ENCODE measurements around the gene CAMK1G.
A peak's percentile ranks its signal among the peaks of the same experiment; 100 is the strongest.

Gene CAMK1G

DNA sequence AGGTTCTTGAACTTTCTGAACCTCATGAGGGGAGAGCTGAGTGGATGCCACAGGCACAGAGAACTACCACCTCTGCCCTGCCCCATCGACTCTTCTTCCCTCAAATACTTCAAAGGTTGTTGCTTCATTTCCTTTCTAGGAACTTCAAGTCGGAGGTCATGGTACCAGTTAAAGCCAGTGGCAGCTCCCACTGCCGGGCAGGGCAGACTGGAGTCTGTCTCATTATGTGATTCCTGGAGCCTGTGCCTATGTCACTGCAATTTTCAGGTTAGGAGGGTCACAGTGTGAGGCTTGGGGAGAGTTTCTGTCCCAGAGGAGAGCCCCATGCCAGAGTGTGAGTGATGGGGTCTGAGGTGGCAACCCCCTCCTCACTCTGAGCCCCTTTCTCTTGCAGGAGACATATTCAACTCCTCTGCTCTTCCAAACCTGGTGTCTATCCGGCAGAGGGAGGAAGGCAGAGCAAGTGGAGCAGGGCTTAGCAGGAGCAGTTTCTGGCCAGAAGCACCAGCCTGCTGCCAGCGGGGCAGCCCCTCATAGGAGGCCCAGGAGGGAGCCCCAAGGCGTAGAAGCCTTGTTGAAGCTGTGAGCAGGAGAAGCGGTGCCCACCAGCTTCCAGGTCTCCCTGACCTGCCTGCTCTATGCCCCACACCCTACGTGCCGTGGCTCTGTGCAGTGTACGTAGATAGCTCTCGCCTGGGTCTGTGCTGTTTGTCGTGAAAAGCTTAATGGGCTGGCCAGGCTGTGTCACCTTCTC lies 29.3 kb downstream of the CAMK1G start:
- H3K4me3 Mint-ChIP-seq: no peak overlapping the region
- no peak overlapping the region for H3K27ac Mint-ChIP-seq
- peaks cover 0 to 2% of the 10 kb centered on the region in 2 donors for H3K4me1 Mint-ChIP-seq (ENCODE audit: low read depth in 2 of 2)
- no peak for DNase-seq
- H3K36me3 Mint-ChIP-seq (ENCODE audit: insufficient read depth): no peaks in the 10 kb centered on the region
- H3K27me3 Mint-ChIP-seq: peaks cover 0 to 5% of the 10 kb centered on the region in 2 donors
- no peak for ATAC-seq (replicated peaks)
- H3K9me3 Mint-ChIP-seq: no peaks in the 10 kb centered on the region

DNA sequence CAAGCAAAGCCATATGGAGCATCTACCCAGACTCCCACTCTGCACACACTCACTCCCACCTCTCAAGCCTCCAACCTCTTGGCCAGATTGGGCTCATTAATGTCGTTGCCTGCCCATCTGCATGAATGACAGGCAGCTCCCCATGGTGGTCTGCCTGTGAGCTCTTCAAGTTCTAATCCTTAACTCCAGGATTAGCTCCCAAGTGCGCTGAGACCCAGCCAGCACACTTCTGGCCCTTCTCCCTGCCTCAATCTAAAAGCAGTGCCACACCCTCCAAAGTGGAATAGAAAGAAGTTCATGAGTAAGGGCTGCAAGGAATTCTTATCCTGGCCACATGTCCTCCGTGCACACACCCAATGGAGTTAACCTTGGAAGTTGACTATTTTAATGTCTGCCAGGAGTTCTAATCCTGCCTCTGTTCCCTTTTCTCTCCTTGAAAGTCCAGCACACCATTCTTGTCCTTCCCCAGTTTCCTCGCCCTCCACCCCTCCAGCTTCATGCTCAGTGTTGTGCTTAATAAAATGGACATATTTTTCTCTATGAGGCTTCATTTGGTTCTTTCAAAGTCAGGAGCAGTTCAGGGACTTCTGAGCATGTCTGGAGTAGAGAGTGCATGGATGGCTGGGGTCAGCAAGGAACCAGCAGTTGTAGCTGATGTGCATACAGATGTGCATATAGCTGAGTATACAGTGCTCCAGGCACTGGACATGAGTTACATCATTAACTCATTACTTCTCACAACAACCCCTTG lies 30.1 kb downstream of the CAMK1G start:
- H3K27me3 Mint-ChIP-seq: peaks cover 0 to 5% of the 10 kb centered on the region in 2 donors
- no peak overlapping the region for H3K27ac Mint-ChIP-seq
- ATAC-seq (replicated peaks): no peak
- no peaks in the 10 kb centered on the region for H3K9me3 Mint-ChIP-seq
- H3K4me3 Mint-ChIP-seq: no peak overlapping the region
- no peaks in the 10 kb centered on the region for H3K36me3 Mint-ChIP-seq (ENCODE audit: insufficient read depth)
- peaks cover 0 to 4% of the 10 kb centered on the region in 2 donors for H3K4me1 Mint-ChIP-seq (ENCODE audit: low read depth in 2 of 2)
- no peak for DNase-seq

DNA sequence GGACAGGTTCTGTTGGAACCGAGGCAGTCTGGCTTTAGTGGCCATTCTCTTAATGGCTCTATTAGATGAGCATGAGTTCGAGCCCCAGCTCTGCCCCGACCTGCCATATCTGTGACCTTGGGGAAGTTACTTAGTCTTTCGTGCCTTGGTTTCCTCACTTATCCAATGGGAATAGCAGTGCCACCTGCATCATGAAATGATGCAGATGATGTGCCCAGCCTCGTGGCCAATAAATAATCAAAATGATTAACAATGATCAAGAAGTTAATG lies 30.6 kb downstream of the CAMK1G start:
- Mint-ChIP-seq H3K27me3 (peaks cover 0 to 5% of the 10 kb centered on the region in 2 donors), H3K4me1 (ENCODE audit: low read depth in 2 of 2) (peaks cover 0 to 7% of the 10 kb centered on the region in 2 donors), H3K36me3 (ENCODE audit: insufficient read depth) (no peaks in the 10 kb centered on the region), H3K4me3 (no peak overlapping the region), H3K9me3 (no peaks in the 10 kb centered on the region), H3K27ac (no peak overlapping the region)
- ATAC-seq (replicated peaks) (no peak), DNase-seq (no peak)

DNA sequence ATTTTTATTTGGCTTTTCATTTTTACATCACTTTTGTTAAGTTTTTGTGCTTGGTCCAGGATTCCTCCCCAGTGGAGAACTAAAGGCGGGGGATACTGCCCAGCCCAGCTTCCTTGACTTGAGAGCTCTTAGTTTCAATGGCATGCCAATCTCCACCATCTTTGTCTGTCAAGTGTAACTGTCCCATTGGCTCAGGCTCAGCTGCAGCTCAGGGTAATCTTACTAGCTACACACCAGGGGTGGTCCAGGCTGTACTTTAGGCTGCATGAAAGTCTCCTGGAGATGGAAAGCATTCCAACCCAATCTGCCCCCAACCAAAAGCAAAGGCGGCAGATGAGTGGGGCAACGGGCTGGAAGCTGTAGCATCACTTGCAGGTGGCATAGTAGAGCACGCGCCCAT lies 31.4 kb downstream of the CAMK1G start:
- ATAC-seq (replicated peaks): no peak
- no peak overlapping the region for H3K4me3 Mint-ChIP-seq
- peaks cover 0 to 5% of the 10 kb centered on the region in 2 donors for H3K27me3 Mint-ChIP-seq
- no peak overlapping the region for H3K27ac Mint-ChIP-seq
- peaks cover 0 to 10% of the 10 kb centered on the region in 2 donors for H3K4me1 Mint-ChIP-seq (ENCODE audit: low read depth in 2 of 2)
- no peaks in the 10 kb centered on the region for H3K36me3 Mint-ChIP-seq (ENCODE audit: insufficient read depth)
- no peaks in the 10 kb centered on the region for H3K9me3 Mint-ChIP-seq
- DNase-seq: no peak

DNA sequence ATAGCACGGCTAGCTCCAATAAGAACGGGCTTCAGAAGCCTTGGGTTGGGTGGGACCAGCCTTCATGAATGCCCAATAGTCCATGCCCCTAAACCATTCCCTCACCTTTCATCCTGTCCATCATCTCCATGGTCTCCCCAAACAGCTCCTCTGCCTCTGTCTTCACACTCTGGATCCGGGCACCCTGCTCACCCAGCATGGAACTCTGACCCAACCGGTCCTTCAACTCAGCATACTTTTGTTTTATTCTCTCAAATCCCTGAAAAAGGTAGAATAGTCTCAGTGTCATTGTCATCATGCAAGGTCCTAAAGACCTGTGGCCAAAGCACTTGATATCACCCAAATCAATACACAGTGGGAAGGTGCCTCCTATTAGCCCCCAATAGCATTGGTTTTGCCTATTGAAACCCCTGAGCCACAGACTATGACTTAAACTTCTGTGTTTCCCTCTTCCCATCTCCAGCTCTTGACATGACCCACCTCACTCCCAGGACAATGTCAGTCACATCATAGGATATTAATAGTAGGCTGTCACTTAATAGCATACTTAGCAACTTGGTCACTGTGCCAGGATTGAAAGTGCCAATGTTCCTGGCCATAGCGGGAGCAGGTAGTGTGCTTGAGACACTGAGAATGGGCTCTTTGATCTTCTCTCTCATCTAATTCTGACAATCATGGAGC lies 33.0 kb downstream of the CAMK1G start:
- Mint-ChIP-seq H3K27ac (no peak overlapping the region), H3K4me1 (ENCODE audit: low read depth in 2 of 2) (peaks cover 0 to 10% of the 10 kb centered on the region in 2 donors), H3K36me3 (ENCODE audit: insufficient read depth) (no peaks in the 10 kb centered on the region), H3K9me3 (no peaks in the 10 kb centered on the region), H3K4me3 (no peak overlapping the region), H3K27me3 (peaks cover 0 to 5% of the 10 kb centered on the region in 2 donors)
- DNase-seq (no peak), ATAC-seq (replicated peaks) (no peak)

DNA sequence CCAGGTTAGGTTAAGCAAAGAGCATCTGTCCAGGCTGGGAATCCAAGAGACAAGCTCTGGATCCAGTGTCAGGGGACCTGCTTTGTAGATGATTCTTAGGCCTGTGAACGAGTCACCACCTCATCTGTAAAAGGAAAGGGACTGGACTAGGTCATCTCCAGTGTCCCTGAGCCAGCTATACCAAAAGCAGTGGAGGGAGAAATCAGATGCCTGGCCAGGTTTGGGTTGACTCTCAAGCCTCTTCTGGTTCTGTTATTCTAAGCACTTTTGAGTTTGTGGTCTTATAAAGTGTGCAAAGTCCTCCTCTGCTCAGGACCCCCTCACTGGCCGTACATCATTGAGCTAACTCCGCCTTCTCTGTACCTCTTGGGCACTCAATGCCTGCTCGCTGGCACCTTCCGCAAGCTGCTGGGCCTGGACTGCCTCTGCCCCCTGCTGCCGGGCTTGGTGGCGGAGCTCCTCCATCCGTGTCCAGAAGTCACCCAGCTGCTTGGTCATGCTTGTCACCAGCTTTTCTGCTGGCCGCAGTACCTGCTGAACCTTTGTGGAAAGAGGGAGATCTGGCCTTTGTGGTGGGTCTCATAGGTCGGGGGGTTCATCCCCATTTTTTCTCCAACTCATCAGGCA lies 33.6 kb downstream of the CAMK1G start:
- Mint-ChIP-seq H3K9me3 (no peaks in the 10 kb centered on the region), H3K4me1 (ENCODE audit: low read depth in 2 of 2) (peaks cover 0 to 10% of the 10 kb centered on the region in 2 donors), H3K27me3 (peaks cover 0 to 5% of the 10 kb centered on the region in 2 donors), H3K27ac (no peak overlapping the region), H3K36me3 (ENCODE audit: insufficient read depth) (no peaks in the 10 kb centered on the region), H3K4me3 (no peak overlapping the region)
- ATAC-seq (replicated peaks): no peak
- no peak for DNase-seq

DNA sequence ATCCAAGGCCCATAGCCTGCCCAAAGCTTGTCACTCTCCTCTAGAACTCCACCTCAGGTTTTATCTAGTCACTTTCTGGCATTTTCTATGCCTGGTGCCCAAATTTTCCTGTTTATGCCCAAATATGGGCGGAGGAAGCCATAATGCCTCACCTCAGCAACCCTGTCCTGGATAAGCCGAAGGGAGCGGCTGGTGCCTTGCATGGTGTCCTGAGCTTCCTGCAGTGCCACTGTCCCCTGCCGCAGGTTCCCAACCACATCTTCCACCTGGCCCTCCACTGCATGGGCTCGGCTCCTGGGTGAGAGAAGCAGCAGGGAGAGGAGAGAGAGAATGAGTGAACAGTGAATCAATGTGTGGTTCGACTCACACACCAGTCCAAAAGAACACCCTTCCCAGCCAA lies 34.2 kb downstream of the CAMK1G start:
- no peak for DNase-seq
- ATAC-seq (replicated peaks): no peak
- Mint-ChIP-seq H3K27me3 (peaks cover 0 to 5% of the 10 kb centered on the region in 2 donors), H3K4me3 (no peak overlapping the region), H3K36me3 (ENCODE audit: insufficient read depth) (no peaks in the 10 kb centered on the region), H3K4me1 (ENCODE audit: low read depth in 2 of 2) (peaks cover 0 to 10% of the 10 kb centered on the region in 2 donors), H3K9me3 (no peaks in the 10 kb centered on the region), H3K27ac (no peak overlapping the region)

DNA sequence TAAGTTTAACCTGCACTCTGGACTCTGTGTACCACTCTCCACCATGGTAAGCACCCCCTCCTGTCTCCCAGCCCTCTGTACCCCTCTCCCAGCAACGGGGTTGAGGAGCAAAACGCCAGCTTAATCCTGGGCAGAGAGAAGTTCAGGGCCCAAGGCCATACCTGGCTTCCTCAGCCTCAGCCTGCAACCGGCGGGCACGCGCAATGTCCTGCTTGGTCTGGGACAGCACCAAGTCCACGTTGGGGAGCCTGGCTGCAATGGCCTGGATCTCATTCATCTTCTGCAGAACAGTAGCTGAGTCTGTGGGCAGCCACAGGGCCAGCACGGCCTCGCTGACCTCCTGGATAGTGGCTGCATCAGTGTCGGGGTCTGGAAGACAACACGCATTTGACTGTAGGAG lies 34.8 kb downstream of the CAMK1G start:
- Mint-ChIP-seq H3K27me3 (peaks cover 0 to 5% of the 10 kb centered on the region in 2 donors), H3K4me1 (ENCODE audit: low read depth in 2 of 2) (peaks cover 0 to 10% of the 10 kb centered on the region in 2 donors), H3K27ac (no peak overlapping the region), H3K4me3 (no peak overlapping the region), H3K9me3 (no peaks in the 10 kb centered on the region), H3K36me3 (ENCODE audit: insufficient read depth) (no peaks in the 10 kb centered on the region)
- DNase-seq: no peak
- no peak for ATAC-seq (replicated peaks)

DNA sequence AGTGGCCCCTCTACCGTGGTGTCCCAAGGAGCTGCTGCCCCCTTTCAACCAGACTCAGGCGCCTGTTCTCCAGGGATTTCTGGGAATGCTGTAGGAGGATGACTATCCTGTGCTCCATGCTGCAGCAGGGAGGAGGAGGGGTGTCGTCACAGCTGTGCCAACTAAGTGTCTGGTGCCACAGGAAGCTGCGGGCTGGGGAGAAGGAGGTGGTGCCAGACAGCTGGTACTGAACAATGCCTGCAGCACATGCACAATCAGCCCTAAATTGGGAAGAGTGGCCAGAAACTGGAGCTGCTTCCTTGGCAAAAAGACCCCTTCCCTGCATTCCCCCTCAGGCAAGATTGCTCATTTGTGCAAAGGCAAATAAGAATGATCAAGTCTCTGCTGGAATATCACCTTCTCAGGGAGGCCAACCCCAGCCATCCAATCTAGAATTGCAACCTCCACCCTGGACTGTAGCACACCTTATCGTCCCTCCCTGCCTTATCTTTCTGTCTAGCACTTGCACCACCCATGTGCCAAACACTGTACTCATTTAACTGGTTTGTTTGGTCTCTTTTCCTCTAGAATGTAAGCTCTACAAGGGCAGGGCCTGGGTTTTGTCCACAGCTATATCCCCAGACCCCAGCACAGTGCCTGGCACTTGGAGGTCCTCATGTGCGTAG lies 35.4 kb downstream of the CAMK1G start:
- Mint-ChIP-seq H3K9me3 (no peaks in the 10 kb centered on the region), H3K4me3 (no peak overlapping the region), H3K4me1 (ENCODE audit: low read depth in 2 of 2) (peaks cover 0 to 10% of the 10 kb centered on the region in 2 donors), H3K27ac (no peak overlapping the region), H3K27me3 (peaks cover 0 to 5% of the 10 kb centered on the region in 2 donors), H3K36me3 (ENCODE audit: insufficient read depth) (no peaks in the 10 kb centered on the region)
- ATAC-seq (replicated peaks): peak; percentile 51
- DNase-seq: no peak

DNA sequence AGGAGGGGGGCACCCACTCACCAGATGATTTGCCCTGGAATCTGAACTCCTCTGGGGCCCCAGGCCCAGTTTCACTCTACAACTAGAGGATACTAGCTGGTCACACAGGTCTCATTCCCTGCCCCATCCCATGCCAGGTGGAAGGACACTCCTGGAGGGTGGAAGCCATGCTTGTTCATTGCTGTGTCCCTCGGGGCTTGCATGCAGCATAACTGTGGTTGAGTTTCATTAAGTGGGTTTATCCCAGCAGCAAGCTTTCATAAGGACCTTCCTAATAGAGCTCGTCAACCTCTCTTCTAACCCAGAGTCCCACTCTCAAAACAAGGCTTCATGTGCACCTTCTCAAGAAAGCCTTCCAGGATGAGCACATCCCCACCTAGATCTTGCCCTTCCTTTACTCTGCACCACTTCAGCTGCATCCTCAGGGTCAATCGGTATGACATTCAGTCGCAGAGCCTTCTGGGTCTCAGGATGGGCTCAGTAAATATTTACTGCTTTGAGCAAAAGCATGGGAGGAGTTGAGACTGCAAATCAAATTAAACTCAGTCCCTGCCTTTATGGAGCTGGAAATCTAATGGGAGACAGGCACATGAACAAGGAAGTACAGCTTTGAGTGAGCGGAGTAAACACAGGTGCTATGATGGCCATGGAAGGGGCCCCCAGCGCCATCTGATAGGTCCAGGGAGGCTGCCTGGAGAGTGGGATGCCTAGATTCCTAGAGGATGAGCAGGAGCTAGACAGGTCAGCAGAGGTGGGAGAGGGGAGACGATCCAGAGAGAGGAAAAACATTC lies 36.4 kb downstream of the CAMK1G start:
- peaks cover 0 to 10% of the 10 kb centered on the region in 2 donors for H3K4me1 Mint-ChIP-seq (ENCODE audit: low read depth in 2 of 2)

DNA sequence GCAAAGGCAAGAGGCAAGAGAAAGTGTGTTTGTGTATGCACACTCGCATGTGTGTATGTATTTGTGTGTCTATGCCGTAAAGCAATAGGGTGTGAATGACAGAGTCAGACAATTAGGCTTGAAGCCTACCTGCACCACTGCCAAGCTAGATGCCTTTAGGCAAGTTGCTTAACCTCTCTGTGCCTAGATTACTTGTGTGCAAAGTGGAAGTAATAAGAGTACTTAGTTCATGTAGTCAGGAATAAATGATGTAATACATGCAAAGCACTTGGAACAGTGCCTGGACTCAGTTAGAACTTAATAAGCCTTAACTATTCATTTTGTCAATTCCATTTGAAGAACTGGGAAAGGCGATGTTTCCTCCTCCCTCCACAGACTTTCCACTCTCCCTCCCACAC lies 37.0 kb downstream of the CAMK1G start:
- DNase-seq (no peak), ATAC-seq (replicated peaks) (no peak)
- no peaks in the 10 kb centered on the region for H3K9me3 Mint-ChIP-seq
- peaks cover 0 to 10% of the 10 kb centered on the region in 2 donors for H3K4me1 Mint-ChIP-seq (ENCODE audit: low read depth in 2 of 2)
- no peak overlapping the region for H3K4me3 Mint-ChIP-seq
- peaks cover 0 to 12% of the 10 kb centered on the region in 2 donors for H3K27me3 Mint-ChIP-seq
- H3K27ac Mint-ChIP-seq: no peak overlapping the region
- H3K36me3 Mint-ChIP-seq (ENCODE audit: insufficient read depth): no peaks in the 10 kb centered on the region

More for the DNA sequence above, 36.4 kb downstream of the CAMK1G start:
- Mint-ChIP-seq H3K4me3 (no peak overlapping the region), H3K9me3 (no peaks in the 10 kb centered on the region), H3K27ac (no peak overlapping the region), H3K27me3 (peaks cover 0 to 12% of the 10 kb centered on the region in 2 donors), H3K36me3 (ENCODE audit: insufficient read depth) (no peaks in the 10 kb centered on the region)
- ATAC-seq (replicated peaks): no peak
- no peak for DNase-seq

DNA sequence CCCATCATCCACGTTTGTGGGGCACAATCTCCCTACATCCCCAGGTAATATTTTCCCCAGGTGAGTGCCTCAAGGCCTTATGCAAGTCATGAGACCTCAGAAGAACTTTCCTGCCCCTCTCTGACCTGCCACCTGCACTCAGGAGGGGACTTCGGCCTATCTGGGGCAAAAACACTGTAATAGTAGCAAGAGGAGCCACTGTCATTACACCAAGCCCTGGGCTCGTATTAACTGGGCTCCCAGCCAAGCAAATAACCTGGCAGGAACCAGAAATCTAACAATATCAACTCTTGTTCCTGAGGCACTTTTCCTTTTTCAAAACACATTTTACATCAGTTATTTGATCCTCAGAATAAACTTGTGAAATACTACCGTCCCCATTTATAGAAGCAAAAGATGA lies 37.8 kb downstream of the CAMK1G start:
- Mint-ChIP-seq H3K27me3 (peaks cover 0 to 6% of the 10 kb centered on the region in 2 donors), H3K4me3 (no peak overlapping the region), H3K27ac (no peak overlapping the region), H3K9me3 (no peaks in the 10 kb centered on the region), H3K4me1 (ENCODE audit: low read depth in 2 of 2) (peaks cover 0 to 10% of the 10 kb centered on the region in 2 donors), H3K36me3 (ENCODE audit: insufficient read depth) (no peaks in the 10 kb centered on the region)
- ATAC-seq (replicated peaks) (no peak), DNase-seq (no peak)
